Cardiac fibroblast (primary cell): Measurements from ENCODE around the gene ALKBH4.

Source experiments
- DNase-seq, 2 donors: peaks; one replicate each; pipeline versions ENCODE4 v3.0.0 to v3.0.0-alpha.2; 2010; ENCODE audit warnings: low read depth in 2 of 2
- H3K4me3 ChIP-seq, 2 donors: replicated peaks in 1 of 2; 1 replicate in 1 of 2; 2 replicates in 1 of 2; pipeline ENCODE4 v1.5.1; 2011; ENCODE audit warnings: low read depth in 2 of 2, low read length in 2 of 2, mild to moderate bottlenecking in 2 of 2, moderate library complexity in 1 of 2
- TF ChIP-seq, protein P1 (sequence below): IDR thresholded peaks from one replicate; pipeline ENCODE4 v1.5.1; 2011; ENCODE audit warnings: low read depth, mild to moderate bottlenecking, low read length, inconsistent platforms

The ALKBH4 gene

GRCh38 chr7:102417105-102417504 is 47.6 kb downstream of the ALKBH4 start:
- DNase-seq, result no peak
- H3K4me3 ChIP-seq, result no peak overlapping the region
- TF ChIP-seq, protein P1, sequence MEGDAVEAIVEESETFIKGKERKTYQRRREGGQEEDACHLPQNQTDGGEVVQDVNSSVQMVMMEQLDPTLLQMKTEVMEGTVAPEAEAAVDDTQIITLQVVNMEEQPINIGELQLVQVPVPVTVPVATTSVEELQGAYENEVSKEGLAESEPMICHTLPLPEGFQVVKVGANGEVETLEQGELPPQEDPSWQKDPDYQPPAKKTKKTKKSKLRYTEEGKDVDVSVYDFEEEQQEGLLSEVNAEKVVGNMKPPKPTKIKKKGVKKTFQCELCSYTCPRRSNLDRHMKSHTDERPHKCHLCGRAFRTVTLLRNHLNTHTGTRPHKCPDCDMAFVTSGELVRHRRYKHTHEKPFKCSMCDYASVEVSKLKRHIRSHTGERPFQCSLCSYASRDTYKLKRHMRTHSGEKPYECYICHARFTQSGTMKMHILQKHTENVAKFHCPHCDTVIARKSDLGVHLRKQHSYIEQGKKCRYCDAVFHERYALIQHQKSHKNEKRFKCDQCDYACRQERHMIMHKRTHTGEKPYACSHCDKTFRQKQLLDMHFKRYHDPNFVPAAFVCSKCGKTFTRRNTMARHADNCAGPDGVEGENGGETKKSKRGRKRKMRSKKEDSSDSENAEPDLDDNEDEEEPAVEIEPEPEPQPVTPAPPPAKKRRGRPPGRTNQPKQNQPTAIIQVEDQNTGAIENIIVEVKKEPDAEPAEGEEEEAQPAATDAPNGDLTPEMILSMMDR, result no peak

DNA sequence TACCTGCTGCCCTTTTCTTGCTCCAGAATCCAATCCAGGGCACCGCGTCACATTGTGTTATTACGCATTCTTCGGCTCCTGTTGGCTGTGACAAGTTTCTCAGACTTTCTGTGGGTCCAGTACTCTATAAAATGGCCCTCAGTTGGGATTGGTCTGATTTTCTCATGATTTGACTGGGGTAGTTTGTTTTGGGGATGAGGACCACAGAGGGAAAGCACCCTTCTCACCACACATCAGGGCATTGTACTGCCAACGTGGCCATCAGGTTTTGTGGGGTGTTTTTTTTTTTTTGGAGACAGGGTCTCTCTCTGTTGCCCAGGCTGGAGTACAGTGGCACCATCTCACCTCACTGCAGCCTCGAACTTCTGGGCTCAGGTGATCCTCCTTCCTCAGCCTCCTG is 48.3 kb downstream of the ALKBH4 start:
- TF ChIP-seq, protein P1, result no peak
- no peak overlapping the region for H3K4me3 ChIP-seq
- no peak for DNase-seq

DNA sequence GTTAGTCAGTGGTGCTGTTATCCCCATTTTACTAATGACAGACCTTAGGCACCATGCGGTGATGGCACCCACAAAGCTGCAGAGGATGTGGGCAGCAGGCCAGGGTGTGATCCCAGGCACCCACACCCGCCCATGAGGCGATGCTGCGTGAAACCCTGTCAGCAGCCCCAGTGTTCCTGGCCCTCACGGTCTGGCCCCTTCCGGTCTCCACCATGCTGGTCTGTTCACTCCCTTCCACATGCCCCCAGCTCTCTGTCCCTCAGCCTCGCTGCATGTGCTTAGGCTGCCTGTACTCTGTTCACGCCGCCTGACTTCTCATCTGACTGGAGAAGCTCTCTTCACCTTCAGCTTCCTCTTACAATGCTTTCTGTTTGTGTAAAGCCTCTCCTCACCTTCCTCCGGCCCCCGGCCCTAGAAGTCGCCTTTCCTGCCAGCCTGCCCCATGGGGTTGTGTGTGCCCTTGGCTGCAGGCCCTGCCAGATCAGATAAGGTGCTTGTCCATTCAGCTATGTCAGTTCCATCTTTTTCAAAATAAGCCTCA is 48.9 kb downstream of the ALKBH4 start:
- DNase-seq, result no peak
- no peak overlapping the region for H3K4me3 ChIP-seq
- TF ChIP-seq, protein P1, result no peak

DNA sequence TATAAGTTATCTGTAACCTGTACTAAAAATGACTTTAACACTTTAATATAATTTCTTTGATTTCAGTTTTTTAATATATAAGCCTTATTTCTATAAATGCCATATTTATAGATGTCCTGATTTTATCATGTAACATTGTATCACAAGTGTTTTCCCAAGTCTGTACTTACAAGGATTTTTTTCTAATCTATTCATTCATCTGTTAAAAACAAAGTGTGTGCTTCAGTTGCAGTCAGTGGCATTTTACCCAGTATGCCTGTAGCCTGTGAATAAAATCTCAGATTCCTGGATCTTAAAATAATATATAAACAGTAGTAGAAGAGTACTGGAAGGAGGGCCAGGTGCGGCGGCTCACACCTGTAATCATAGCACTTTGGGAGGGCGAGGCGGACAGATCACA is 51.1 kb downstream of the ALKBH4 start:
- no peak for DNase-seq
- no peak overlapping the region for H3K4me3 ChIP-seq
- TF ChIP-seq, protein P1, result no peak

- TF ChIP-seq, protein P1, result no peak
- DNase-seq, result no peak
- H3K4me3 ChIP-seq, result no peak overlapping the region
Observed at GRCh38 chr7:102413091-102413490, 51.6 kb downstream of the ALKBH4 start.

DNA sequence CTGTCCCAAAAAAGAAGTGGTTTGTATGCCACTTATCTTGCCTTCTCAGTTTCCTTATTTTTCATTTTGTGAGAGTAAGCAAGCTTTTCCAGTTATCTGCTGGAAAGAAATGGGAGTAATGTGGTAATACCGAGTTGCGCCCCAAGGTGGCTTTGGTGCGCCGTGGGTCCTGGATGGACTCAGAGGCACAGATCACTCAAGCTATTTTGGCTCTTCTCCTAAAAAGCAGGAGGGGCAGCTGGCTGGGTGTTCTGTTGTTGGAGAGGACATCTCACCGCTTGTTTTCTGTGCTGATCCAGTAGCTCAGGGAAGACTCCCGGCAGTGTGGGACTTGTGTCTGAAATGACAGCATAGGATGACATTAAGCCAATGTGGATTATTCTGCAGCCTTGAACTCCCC is 52.1 kb downstream of the ALKBH4 start:
- no peak overlapping the region for H3K4me3 ChIP-seq
- TF ChIP-seq, protein P1, result peak; percentile 68
- DNase-seq, result peak; percentile 52 to 54

DNA sequence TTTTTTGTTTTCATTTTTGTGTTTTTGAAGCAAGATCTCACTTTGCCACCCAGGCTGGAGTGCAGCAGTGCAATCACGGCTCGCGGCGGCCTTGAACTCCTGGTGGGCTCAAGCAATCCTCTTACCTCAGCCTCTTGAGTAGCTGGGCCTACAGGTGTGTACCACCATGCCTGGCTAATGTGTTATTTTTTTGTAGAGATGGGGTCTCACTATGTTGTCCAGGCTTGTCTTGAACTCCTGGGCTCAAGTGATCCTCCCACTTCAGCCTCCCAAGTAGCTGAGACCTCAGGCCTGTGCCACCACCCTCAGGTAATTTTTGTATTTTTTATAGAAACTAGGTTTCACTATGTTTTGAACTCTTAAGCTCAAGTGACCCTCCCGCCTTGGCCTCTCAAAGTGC is 53.7 kb downstream of the ALKBH4 start:
- no peak overlapping the region for H3K4me3 ChIP-seq
- TF ChIP-seq, protein P1, result no peak
- DNase-seq, result no peak
